GM21528 (cell line): ENCODE results near the gene TMSB10.
"Not testable (repeated sequence)": the region's sequence is repeated elsewhere in the genome, so short reads cannot be mapped to it uniquely, and the experiment has no call there.

ENCODE experiments used
- ATAC-seq: cut with Tn5 transposase; IDR thresholded peaks from one replicate; pipeline ENCODE4 v1.9.1; 2021; ENCODE audit warnings: mild to moderate bottlenecking, moderate library complexity; ENCODE audit not compliant: unreplicated experiment, low FRiP score

TMSB10 gene

GRCh38 chr2:84925724-84926376 lies 20.4 kb downstream of the TMSB10 start:
- ATAC-seq = peak; percentile 83

GRCh38 chr2:84927275-84927627 lies 21.8 kb downstream of the TMSB10 start:
- ATAC-seq = no peak

GRCh38 chr2:84931384-84931821 lies 25.9 kb downstream of the TMSB10 start:
- peak; percentile 44 for ATAC-seq

- peak; percentile 37 for ATAC-seq
These were observed 32.9 kb downstream of the TMSB10 start for GRCh38 chr2:84938194-84938879.

GRCh38 chr2:84939426-84940087 lies 34.1 kb downstream of the TMSB10 start:
- ATAC-seq = peak; percentile 79

- ATAC-seq = peak; percentile 6
These were observed 34.6 kb downstream of the TMSB10 start for GRCh38 chr2:84940088-84940470.

- no peak for ATAC-seq
These were observed 35.5 kb downstream of the TMSB10 start for GRCh38 chr2:84940831-84941412.

GRCh38 chr2:84942166-84942565 lies 36.7 kb downstream of the TMSB10 start:
- ATAC-seq = no peak

GRCh38 chr2:84942964-84943421 lies 37.5 kb downstream of the TMSB10 start:
- peak; percentile 34 for ATAC-seq

GRCh38 chr2:84944295-84944909 lies 38.9 kb downstream of the TMSB10 start:
- no peak for ATAC-seq

- not testable (repeated sequence) for ATAC-seq
These were observed 40.4 kb downstream of the TMSB10 start for GRCh38 chr2:84945838-84946203.

GRCh38 chr2:84946204-84947009 lies 41.0 kb downstream of the TMSB10 start:
- ATAC-seq = peak; percentile 68

- ATAC-seq = no peak
These were observed 41.6 kb downstream of the TMSB10 start for GRCh38 chr2:84947010-84947593.

GRCh38 chr2:84953535-84953934 lies 48.1 kb downstream of the TMSB10 start:
- ATAC-seq = no peak

- ATAC-seq = no peak
These were observed 48.9 kb downstream of the TMSB10 start for GRCh38 chr2:84954329-84954728.
